ENCODE data around the gene PSMG4.

The PSMG4 gene

GRCh38 chr6:3261921-3262320 lies 3.2 kb downstream of the PSMG4 start:
- DNase-seq (ENCODE audit: low read depth): no peak
- H3K4me3 ChIP-seq (ENCODE audit: low read length): no peak overlapping the region
- TF ChIP-seq CTCF (conservative IDR thresholded peaks at IDR 0.05; ENCODE audit: low read length): no peak

GRCh38 chr6:3263096-3263495 lies 4.3 kb downstream of the PSMG4 start:
- DNase-seq (ENCODE audit: low read depth): no peak
- no peak overlapping the region for H3K4me3 ChIP-seq (ENCODE audit: low read length)
- TF ChIP-seq CTCF (conservative IDR thresholded peaks at IDR 0.05; ENCODE audit: low read length): no peak

- TF ChIP-seq CTCF (conservative IDR thresholded peaks at IDR 0.05; ENCODE audit: low read length): no peak
- no peak for DNase-seq (ENCODE audit: low read depth)
- H3K4me3 ChIP-seq (ENCODE audit: low read length): no peak overlapping the region
These were observed 5.6 kb downstream of the PSMG4 start for GRCh38 chr6:3264356-3264755.

- TF ChIP-seq CTCF (conservative IDR thresholded peaks at IDR 0.05; ENCODE audit: low read length): no peak
- no peak for DNase-seq (ENCODE audit: low read depth)
- no peak overlapping the region for H3K4me3 ChIP-seq (ENCODE audit: low read length)
These were observed 6.9 kb downstream of the PSMG4 start for GRCh38 chr6:3265671-3266070.

GRCh38 chr6:3266170-3266569 lies 7.4 kb downstream of the PSMG4 start:
- H3K4me3 ChIP-seq (ENCODE audit: low read length): no peak overlapping the region
- TF ChIP-seq CTCF (conservative IDR thresholded peaks at IDR 0.05; ENCODE audit: low read length): no peak
- no peak for DNase-seq (ENCODE audit: low read depth)

- H3K4me3 ChIP-seq (ENCODE audit: low read length): no peak overlapping the region
- TF ChIP-seq CTCF (conservative IDR thresholded peaks at IDR 0.05; ENCODE audit: low read length): no peak
- DNase-seq (ENCODE audit: low read depth): no peak
These were observed 8.4 kb downstream of the PSMG4 start for GRCh38 chr6:3267162-3267561.

GRCh38 chr6:3268680-3269079 lies 9.9 kb downstream of the PSMG4 start:
- DNase-seq (ENCODE audit: low read depth): no peak
- H3K4me3 ChIP-seq (ENCODE audit: low read length): no peak overlapping the region
- TF ChIP-seq CTCF (conservative IDR thresholded peaks at IDR 0.05; ENCODE audit: low read length): no peak
